Measurements from ENCODE around the gene KIAA1328.

DNA sequence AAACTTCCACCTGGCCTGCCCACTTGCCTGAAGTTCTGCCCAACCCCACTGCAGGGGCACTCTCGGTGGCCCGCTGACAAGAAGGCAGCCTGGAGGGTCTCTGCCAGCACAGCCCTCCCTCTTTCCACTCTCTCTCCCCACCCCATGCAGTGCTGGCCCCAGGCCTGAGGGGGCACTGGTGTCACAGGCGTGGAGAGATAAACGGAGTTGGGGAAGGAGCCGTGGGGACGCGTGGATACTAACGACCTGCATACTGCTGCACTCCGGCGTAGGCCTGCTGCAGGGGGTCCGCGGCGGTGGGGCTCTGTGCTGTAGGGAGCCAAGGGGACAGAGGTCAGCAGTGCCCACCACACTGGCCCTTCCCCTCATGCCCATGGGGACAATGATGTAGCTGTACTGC is 437.4 kb downstream of the KIAA1328 start:
- TF ChIP-seq FOSL2 (IDR thresholded peaks at IDR 0.05; ENCODE audit: borderline replicate concordance, low read depth) (no peak), POLR2AphosphoS5 (IDR thresholded peaks at IDR 0.05; ENCODE audit: low read depth, low read length) (no peak), NRF1 (IDR thresholded peaks at IDR 0.05; ENCODE audit: low read depth, low read length) (no peak), NFIC (IDR thresholded peaks at IDR 0.05; ENCODE audit: borderline replicate concordance) (no peak)
- TF ChIP-seq, protein P1, sequence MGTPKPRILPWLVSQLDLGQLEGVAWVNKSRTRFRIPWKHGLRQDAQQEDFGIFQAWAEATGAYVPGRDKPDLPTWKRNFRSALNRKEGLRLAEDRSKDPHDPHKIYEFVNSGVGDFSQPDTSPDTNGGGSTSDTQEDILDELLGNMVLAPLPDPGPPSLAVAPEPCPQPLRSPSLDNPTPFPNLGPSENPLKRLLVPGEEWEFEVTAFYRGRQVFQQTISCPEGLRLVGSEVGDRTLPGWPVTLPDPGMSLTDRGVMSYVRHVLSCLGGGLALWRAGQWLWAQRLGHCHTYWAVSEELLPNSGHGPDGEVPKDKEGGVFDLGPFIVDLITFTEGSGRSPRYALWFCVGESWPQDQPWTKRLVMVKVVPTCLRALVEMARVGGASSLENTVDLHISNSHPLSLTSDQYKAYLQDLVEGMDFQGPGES (IDR thresholded peaks at IDR 0.05; ENCODE audit: low read depth, low read length): no peak

Data from SK-N-SH (cell line).